Colonic mucosa (tissue), 4 donors: ENCODE measurements around the gene C1GALT1. TPM values are rescaled to one million over a fixed set of nuclear protein-coding genes. Genes with fewer than 3 reads are reported as not detected.
"Not testable (repeated sequence)": the region's sequence is repeated elsewhere in the genome, so short reads cannot be mapped to it uniquely, and the experiment has no call there.

Experiments
- DNase-seq: peaks from one replicate; pipeline ENCODE4 v3.0.0-alpha.2; 2020
- H3K27ac ChIP-seq: fragments of 200-600 bp; one replicate; pipeline ENCODE4 v1.8.0; 2021
- H3K27me3 ChIP-seq: fragments of 200-600 bp; one replicate; pipeline ENCODE4 v1.8.0; 2021
- H3K36me3 ChIP-seq: fragments of 200-600 bp; one replicate; pipeline ENCODE4 v1.8.0; 2021
- H3K4me1 ChIP-seq: fragments of 200-600 bp; one replicate; pipeline ENCODE4 v1.8.0; 2021; ENCODE audit warnings: mild to moderate bottlenecking
- H3K4me3 ChIP-seq: fragments of 200-600 bp; one replicate; pipeline ENCODE4 v1.8.0; 2021
- H3K9ac ChIP-seq, 2 donors: one replicate each; pipeline ENCODE4 v1.7.0; 2013; ENCODE audit warnings: control low read depth in 2 of 2, low read depth in 2 of 2, low read length in 2 of 2
- H3K9me3 ChIP-seq: fragments of 200-600 bp; one replicate; pipeline ENCODE4 v1.8.0; 2021
- intact Hi-C: fragments of 100-400 bp; cut with DNase I; formaldehyde crosslinking; loops from one replicate; pipeline ENCODE4 v1.14.1; 2022
- total RNA-seq, 2 donors: library from RNA; stranded (reverse); fragmentation: NEBNext Ultra II Directional in 1 of 2; extraction: Animal tissue kit (Norgen Biotek cat#: 25700) in 1 of 2; gene quantifications; one replicate each; pipeline ENCODE4 v1.2.1, GENCODE V29; 2021
- TF ChIP-seq, protein P1 (sequence below): fragments of 200-600 bp; IDR thresholded peaks from one replicate; pipeline ENCODE4 v1.8.0; 2022; ENCODE audit warnings: antibody characterized with exemption, mild to moderate bottlenecking
- donor health status: healthy.
- donor health status: DM: no; HTN: no; CAD: no.
- donor health status: DM: no; HTN: no; CAD: no.

The C1GALT1 gene
- total RNA-seq, 2 donors from 2014 or later = 33.9 to 39.4 TPM

DNA sequence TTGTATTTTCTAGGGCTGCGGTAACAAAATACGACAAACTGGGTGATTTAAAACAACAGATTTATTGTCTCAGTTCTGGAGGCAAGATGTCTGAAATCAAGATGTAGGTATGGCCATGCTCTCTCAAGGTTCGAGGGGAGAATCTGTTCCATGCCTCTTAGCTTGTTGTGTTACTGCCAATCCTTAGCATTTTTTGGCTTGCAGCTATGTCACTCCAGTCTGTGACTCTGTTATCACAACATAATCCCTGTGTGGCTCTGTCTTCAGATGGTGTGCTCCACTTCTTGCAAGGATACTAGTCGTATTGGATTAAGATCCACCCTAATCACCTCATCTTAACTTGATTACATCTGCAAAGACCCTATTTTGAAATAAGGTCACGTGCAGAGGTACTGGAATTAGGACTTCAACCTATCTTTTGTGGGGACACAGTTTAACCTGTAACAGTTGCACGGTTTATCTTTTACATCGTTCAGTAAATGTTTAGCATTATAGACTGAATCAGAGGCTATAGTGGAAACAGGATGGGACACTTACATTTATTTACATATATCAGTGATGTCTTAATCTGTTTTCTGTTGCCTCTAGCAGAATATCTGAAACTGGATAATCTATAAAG lies 3.1 kb downstream of the C1GALT1 start:
- no peaks in the 10 kb centered on the region for H3K9me3 ChIP-seq
- no peaks in the 10 kb centered on the region for H3K36me3 ChIP-seq
- intact Hi-C loops = loop anchor here (10.0 kb wide), 1 partner anchor 81 kb away; no protein-coding TSS in a partner anchor
- no peak overlapping the region for H3K9ac ChIP-seq
- no peaks in the 10 kb centered on the region for H3K27me3 ChIP-seq
- H3K27ac ChIP-seq = no peak overlapping the region
- TF ChIP-seq, protein P1, sequence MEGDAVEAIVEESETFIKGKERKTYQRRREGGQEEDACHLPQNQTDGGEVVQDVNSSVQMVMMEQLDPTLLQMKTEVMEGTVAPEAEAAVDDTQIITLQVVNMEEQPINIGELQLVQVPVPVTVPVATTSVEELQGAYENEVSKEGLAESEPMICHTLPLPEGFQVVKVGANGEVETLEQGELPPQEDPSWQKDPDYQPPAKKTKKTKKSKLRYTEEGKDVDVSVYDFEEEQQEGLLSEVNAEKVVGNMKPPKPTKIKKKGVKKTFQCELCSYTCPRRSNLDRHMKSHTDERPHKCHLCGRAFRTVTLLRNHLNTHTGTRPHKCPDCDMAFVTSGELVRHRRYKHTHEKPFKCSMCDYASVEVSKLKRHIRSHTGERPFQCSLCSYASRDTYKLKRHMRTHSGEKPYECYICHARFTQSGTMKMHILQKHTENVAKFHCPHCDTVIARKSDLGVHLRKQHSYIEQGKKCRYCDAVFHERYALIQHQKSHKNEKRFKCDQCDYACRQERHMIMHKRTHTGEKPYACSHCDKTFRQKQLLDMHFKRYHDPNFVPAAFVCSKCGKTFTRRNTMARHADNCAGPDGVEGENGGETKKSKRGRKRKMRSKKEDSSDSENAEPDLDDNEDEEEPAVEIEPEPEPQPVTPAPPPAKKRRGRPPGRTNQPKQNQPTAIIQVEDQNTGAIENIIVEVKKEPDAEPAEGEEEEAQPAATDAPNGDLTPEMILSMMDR = no peak
- no peak overlapping the region for H3K4me3 ChIP-seq
- H3K4me1 ChIP-seq = no peaks in the 10 kb centered on the region
- DNase-seq = no peak

DNA sequence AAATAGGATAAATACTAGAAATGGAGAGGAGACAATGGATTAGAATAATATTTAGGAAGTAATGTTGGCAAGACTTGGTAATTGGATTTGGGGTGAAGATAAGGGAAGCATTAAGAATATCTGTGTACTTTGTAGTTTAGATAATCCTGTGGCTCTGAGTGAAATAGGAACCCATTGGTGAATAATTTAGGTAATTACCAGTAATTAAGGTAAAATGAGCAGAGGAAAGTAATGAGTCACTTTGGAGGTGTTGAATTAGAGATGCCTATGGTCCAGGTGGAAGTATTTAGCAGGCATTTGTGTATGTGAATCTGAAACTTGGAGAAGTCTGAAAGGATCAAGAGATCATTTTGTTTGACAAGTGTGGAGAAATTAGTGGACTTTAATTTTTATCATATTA lies 5.7 kb downstream of the C1GALT1 start:
- H3K4me3 ChIP-seq = no peak overlapping the region
- intact Hi-C loops = loop anchor here (10.0 kb wide), 1 partner anchor 83 kb away; no protein-coding TSS in a partner anchor
- DNase-seq = no peak
- no peaks in the 10 kb centered on the region for H3K9me3 ChIP-seq
- H3K27ac ChIP-seq = no peak overlapping the region
- no peaks in the 10 kb centered on the region for H3K27me3 ChIP-seq
- no peak overlapping the region for H3K9ac ChIP-seq
- no peaks in the 10 kb centered on the region for H3K36me3 ChIP-seq
- TF ChIP-seq, protein P1 = no peak
- H3K4me1 ChIP-seq = no peaks in the 10 kb centered on the region

DNA sequence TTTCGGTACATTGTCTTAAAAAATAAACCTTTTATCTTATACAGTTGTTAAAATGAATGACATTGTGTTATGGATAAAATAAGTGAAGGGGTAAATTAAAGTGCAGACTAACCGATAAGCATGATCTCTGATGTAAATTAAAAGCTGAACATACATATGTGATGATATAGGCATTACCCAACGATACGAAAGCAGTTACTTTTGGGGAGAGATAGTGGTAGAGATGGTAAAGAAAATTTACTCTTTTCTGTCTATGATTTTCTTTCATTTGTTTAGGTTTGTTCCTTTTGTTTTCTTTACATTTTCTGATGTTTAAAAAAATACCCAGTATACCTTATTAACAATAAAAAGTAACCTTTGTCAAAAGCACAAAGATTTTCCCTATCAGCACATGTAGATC lies 6.4 kb downstream of the C1GALT1 start:
- intact Hi-C loops = loop anchor here (10.0 kb wide), 1 partner anchor 84 kb away; no protein-coding TSS in a partner anchor
- H3K9ac ChIP-seq = no peak overlapping the region
- H3K27ac ChIP-seq = no peak overlapping the region
- H3K9me3 ChIP-seq = no peaks in the 10 kb centered on the region
- no peak for DNase-seq
- no peaks in the 10 kb centered on the region for H3K27me3 ChIP-seq
- no peaks in the 10 kb centered on the region for H3K36me3 ChIP-seq
- no peaks in the 10 kb centered on the region for H3K4me1 ChIP-seq
- no peak overlapping the region for H3K4me3 ChIP-seq
- TF ChIP-seq, protein P1 = no peak

DNA sequence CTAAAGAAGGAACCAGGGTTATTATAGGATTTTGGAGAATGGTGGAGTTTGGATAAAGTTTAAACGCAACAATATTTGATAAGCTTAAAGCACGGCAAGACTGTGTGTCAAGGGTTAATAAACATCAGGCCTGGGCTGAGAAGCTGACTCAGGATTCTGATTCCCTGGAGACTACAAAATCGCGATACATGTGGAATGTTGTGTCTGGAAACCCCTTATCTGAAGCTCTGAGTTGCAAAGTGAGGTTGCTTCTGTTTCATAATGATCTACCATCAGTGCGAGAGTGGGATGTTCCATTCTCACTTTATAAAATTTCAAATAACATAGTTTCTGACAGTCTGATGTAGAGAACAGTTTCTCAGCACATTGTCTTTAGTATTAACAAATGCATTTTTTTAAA lies 7.8 kb downstream of the C1GALT1 start:
- Histone ChIP-seq H3K4me1 (no peaks in the 10 kb centered on the region), H3K36me3 (no peaks in the 10 kb centered on the region), H3K27me3 (no peaks in the 10 kb centered on the region), H3K9me3 (no peaks in the 10 kb centered on the region), H3K4me3 (no peak overlapping the region), H3K27ac (no peak overlapping the region), H3K9ac (no peak overlapping the region)
- intact Hi-C loops = no loop called here
- no peak for DNase-seq
- TF ChIP-seq, protein P1 = no peak

DNA sequence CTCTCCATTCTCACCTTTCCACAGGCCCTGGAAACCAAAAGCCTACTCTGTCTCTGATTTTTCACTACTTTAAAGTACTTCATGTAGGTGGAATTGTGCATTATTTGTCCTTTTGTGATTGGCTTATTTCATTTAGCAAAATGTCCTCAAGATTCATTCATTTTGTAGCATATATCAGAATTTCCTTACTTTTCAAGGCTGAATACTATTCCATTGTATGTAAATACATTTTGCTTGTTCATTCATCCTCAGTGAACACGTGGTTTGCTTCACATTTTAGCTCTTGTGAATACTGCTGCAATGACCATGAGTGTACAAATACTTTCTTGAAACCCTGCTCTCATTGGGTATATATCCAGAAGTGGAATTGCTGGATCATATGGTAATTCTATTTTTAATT lies 8.8 kb downstream of the C1GALT1 start:
- intact Hi-C loops = no loop called here
- TF ChIP-seq, protein P1 = no peak
- DNase-seq = no peak
- no peak overlapping the region for H3K9ac ChIP-seq
- H3K4me1 ChIP-seq = no peaks in the 10 kb centered on the region
- no peaks in the 10 kb centered on the region for H3K27me3 ChIP-seq
- H3K9me3 ChIP-seq = no peaks in the 10 kb centered on the region
- H3K4me3 ChIP-seq = no peak overlapping the region
- no peaks in the 10 kb centered on the region for H3K36me3 ChIP-seq
- no peak overlapping the region for H3K27ac ChIP-seq

DNA sequence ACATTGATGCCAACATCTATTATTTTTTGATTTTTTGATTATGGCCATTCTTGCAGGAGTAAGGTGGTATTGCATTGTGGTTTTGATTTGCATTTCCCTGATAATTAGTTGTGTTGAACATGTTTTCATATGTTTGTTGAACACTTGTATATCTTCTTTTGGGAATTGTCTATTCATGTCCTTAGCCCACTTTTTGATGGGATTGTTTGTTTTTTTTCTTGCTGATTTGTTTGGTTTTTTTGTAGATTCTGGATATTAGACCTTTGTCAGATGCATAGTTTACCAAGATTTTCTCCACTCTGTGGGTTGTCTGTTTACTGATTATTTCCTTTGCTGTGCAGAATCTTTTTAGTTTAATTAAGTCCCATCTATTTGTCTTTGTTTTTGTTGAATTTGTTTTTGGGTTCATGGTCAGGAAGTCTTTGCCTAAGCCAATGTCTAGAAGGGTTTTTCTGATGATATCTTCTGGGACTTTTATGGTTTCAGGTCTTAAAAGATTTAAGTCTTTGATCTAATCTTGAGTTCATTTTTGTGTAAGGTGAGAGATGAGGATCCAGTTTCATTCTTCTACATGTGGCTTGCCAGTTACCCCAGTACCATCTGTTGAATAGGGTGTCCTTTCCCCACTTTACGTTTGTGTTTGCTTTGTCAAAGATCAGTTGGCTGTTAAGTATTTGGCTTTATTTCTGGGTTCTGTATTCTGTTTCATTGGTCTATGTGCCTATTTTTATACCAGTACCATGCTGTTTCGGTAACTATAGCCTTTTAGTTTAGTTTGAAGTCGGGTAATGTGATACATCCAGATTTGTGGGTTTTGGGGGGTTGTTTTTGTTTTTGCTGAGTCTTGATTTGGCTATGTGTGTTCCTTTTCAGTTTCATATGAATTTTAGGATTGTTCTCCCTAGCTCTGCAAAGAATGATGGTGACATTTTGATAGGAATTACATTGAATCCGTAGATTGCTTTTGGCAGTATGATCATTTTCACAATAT lies 10.7 kb downstream of the C1GALT1 start:
- intact Hi-C loops, H3K4me3 ChIP-seq, H3K27me3 ChIP-seq, H3K4me1 ChIP-seq, H3K9ac ChIP-seq, H3K9me3 ChIP-seq, H3K27ac ChIP-seq, H3K36me3 ChIP-seq, DNase-seq: not testable (repeated sequence)

DNA sequence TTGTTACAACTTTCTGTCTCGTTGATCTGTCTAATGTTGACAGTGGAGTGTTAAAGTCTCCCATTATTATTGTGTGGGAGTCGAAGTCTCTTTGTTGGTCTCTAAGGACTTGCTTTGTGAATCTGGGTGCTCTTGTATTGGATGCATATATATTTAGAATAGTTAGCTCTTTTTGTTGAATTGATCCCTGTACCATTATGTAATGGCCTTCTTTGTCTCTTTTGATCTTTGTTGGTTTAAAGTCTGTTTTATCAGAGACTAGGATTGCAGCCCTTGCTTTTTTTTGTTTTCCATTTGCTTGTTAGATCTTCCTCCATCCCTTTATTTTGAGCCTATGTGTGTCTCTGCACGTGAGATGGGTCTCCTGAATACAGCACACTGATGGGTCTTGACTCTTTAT lies 17.2 kb downstream of the C1GALT1 start:
- intact Hi-C loops, H3K4me3 ChIP-seq, H3K9ac ChIP-seq, H3K4me1 ChIP-seq, H3K27me3 ChIP-seq, H3K9me3 ChIP-seq, H3K36me3 ChIP-seq, H3K27ac ChIP-seq, DNase-seq: not testable (repeated sequence)

DNA sequence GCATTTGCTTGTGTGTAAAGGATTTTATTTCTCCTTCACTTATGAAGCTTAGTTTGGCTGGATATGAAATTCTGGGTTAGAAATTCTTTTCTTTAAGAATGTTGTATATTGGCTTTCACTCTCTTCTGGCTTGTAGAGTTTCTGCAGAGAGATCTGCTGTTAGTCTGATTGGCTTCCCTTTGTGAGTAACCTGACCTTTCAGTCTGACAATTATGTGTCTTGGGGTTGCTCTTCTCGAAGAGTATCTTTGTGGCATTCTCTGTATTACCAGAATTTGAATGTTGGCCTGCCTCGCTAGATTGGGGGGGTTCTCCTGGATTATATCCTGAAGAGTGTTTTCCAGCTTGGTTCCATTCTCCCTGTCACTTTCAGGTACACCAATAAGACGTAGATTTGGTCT lies 17.9 kb downstream of the C1GALT1 start:
- H3K27ac ChIP-seq, H3K4me1 ChIP-seq, H3K9me3 ChIP-seq, H3K36me3 ChIP-seq, H3K9ac ChIP-seq, DNase-seq, H3K4me3 ChIP-seq, H3K27me3 ChIP-seq, intact Hi-C loops: not testable (repeated sequence)
